GM18507 (cell line): ENCODE results near the gene EPHA10.
A peak's percentile ranks its signal among the peaks of the same experiment; 100 is the strongest.
"Not testable (repeated sequence)": the region's sequence is repeated elsewhere in the genome, so short reads cannot be mapped to it uniquely, and the experiment has no call there.

Experiments used
- DNase-seq: peaks from one replicate; pipeline ENCODE4 v3.0.0; 2011; ENCODE audit warnings: low read depth; ENCODE audit not compliant: insufficient read length; ENCODE audit errors: extremely low spot score
- FAIRE-seq: peaks from 2 replicates; lab custom pipeline; 2011; peaks lifted over from hg19 to GRCh38; lab: Jason Lieb, UNC

The EPHA10 gene

DNA sequence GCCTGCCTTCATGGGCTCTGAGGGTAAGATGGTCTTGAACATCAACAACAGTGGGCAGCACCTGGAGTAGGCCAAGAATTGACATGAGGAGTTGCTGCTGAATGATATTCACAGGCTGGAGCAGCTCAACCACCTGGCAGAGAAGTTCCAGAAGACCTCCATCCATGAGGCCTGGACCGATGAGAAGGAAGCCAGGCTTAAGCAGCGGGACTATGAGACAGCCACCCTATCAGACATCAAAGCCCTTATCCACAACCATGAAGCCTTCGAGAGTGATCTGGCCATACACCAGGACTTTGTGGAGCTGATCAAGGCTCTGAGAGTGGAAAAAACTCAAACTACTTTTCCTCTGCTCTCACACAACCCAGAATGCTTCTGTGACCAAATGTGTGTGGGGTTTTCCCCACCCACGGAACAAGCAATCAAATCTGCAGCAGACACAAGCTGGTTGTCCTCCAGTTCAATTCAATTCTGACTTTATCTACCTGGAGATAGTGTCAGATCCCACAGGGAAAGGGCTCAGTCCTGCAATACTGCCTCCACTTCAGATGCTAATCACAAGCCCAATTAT lies 12.1 kb upstream of the EPHA10 start:
- no peak for DNase-seq
- no peak for FAIRE-seq

DNA sequence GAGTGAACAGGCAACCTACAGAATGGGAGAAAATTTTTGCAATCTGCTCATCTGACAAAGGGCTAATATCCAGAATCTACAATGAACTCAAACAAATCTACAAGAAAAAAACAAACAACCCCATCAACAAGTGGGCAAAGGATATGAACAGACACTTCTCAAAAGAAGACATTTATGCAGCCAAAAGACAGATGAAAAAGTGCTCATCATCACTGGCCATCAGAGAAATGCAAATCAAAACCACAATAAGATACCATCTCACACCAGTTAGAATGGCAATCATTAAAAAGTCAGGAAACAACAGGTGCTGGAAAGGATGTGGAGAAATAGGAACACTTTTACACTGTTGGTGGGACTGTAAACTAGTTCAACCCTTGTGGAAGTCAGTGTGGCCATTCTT lies 6.5 kb upstream of the EPHA10 start:
- DNase-seq, FAIRE-seq: not testable (repeated sequence)

DNA sequence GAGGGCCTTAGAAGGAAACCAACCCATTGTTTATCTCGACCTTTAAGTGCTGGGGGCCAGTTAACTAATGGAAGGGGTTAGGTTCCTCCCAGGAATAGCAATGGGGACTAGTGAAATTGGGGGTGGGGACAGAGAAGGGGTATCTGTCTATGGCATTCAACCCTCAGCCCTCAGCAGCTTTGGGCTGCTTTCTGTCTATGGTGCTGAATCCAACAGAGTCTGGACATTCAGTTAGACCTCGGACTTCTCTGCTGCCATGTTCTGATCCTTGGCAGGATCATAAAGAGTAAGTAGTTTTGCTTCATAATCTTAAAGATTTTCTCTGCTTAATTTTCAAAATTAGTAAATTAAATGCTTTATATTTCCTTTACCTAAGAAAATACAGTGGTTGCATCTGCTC lies 2.6 kb upstream of the EPHA10 start:
- no peak for FAIRE-seq

DNA sequence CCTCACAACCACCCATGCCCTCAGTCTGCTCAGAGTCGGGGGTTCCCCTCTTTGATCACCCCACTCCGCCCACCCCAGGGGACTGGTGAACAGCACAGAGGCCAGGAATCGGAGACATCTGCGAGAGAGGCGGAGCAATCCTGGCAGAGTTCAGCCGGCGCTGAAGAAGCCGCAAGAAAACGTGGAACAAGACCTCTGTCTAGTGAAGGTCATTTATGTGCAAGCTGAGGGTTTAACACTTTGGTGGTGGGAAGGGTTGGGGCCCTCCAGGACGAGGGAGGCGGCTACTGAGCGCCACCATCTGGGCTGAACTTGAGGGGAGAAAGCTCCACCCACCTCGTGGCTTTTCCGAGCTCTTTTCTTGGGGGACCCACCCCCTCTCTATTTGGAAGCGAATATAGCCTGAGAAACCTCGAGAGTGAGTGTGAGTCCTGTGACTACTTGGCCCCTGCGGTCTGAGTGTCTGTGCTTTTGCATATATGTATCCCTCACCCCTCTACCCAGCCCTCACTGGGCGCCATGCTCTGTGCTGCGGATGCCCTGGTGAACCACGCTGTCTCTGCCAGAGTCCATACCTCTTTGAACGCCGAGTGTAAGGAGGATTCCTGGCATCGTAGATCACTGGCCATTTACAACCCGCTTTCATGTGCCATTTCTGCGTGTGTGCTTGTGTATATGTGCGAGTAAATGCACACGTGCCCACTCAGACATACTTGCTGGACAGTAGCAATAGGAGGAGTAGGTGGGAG lies 1.2 kb upstream of the EPHA10 start:
- FAIRE-seq, result peak; percentile 12
- no peak for DNase-seq

More for the DNA sequence above, 2.6 kb upstream of the EPHA10 start:
- DNase-seq, result no peak

DNA sequence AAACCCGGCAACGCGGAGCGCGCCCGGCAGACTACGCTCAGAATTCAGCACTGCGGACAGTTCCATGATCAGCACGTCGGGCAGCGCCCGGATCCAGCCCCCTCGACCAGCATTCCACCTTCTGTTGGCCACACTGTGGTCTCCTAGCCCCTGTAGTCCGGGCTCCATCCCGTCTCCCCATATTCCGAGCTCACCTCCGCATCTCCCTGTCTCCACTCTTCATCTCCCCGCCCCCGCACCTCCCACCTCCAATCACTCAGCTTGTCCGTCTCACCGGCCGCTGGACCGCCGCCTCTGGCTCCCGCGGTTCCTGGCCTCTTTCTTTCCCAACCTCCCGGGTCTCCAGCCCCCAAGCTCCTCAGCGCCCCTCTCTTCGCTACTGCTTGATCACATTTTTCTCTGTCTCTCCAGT lies 500 bp downstream of the EPHA10 start:
- FAIRE-seq, result no peak
- no peak for DNase-seq

DNA sequence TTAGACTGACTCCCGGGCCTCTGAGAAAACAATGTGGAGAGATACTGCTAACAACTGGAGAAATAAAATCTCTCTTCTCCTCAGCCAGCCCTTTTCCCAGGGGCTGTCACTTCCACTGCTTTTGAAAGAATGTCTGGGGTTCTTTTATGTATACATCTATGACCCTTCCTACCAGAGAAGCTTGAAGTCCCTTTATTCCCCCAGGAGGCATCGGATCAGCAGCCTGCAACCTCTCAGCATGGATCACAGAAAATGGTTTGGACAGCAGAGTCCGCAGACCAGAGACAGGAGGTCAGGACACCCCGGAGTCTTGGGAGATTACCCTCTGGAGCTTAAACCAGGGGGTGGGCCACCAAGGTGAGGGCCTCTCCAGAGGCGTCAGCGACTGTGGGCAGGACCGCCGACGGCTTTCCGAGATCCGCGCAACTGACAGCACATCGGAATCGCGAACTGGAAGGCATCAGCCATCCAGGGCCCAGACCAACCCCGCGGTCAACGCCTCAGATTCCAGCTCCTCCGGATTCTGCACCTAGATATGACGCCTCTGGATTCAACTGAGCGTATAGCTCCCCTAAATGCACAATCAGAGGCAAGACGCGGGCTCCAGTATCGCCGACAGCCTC lies 1.0 kb downstream of the EPHA10 start:
- no peak for FAIRE-seq
- no peak for DNase-seq

DNA sequence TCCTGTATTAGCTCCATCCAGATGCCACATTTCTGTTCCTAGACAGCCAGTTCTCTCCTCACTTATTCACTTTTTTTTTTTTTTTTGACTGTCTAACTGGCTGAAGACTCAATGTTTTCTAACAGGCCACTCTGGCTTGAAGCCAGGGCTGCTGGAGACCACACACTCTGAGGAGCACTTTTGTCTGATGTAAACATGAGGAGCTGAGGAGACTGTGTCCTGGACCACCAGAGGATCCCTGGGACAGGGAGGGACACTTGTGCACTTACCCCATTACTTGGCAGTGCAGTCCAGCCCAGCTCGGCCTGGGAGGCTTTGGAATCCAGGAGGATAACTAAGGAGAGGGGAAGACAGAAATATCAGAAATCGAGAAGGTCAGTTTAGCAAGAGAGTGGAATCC lies 2.4 kb downstream of the EPHA10 start:
- DNase-seq (no peak), FAIRE-seq (no peak)

DNA sequence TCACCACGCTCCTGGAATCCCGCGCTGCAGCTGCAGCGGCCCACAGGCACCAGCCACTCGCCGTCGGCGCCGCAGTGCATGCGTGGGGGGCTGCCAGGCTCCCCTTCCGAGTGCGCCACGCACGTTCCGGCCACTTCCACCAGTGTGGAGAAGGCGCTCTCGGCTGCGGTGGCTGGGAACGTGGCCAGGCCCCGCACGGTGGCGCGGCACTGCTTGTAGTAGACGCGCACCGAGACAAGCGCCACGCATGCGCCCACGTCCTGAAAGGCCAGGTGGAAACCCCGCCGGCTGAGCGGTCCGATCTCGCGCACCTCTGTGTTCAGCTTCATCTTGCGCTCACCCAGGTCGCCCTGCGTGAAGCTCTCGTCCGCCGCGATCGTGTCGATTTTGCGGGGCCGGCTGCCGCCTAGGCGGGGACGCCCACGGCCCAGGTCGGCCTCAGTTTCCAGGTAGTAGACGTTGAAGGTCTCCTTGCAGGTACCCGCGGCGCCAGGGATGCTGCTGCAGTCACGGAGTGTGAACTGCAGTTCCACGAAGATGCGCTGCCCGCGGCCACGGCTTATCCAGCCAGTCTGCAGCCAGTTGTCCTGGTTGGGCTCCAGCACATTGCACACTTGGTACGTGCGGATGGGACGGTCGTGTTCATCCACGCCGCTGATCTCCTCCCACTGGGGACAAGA lies 3.4 kb downstream of the EPHA10 start:
- DNase-seq, result no peak
- no peak for FAIRE-seq

DNA sequence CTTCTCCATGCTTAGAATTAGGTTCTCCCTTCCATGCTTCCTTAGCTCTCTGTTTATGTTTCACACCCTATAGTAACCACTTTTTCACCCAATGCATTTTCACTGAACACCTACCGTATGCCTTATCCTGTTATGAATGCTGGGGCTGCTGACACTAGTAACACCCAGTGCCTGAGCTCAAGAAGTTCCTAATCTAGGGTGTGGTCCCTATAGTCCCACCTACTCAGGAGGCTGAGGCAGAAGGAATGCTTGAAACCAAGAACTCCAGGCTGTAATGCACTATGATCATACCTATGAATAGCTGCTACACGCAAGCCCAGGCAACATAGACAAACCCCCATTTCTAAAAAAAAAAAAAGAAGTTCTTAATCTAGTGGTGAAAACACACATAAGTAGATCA lies 5.5 kb downstream of the EPHA10 start:
- FAIRE-seq (no peak), DNase-seq (no peak)

DNA sequence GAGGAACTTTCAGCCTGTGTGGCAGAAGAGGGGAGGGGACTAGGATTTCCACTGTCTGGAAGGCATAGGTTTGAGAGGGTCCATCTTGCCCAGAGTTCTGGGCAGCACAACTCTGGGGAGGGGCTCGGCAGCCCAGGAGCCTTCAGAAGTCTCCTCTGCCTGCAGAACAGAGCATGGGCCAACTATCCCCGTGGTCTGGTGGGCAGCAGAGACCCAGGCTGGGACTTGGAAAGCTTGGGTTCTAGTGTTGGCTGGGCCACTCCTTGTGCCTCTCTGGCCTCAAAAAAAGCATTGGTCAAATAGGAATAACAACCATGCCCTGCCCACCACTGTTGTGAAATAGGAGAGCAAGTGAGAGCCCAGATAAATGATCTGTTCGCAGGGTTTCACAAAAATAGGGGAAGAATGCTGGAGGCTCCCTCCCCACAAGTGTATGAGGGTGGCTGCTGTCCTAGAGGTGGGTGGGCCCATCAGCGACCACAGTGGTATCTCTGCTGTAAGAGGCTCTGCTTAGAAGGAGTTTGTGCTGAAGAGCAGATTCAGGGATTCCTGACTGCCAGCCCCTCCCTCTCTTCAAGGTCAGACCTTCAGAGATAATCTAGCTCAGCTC lies 8.9 kb downstream of the EPHA10 start:
- FAIRE-seq, result no peak
- no peak for DNase-seq

DNA sequence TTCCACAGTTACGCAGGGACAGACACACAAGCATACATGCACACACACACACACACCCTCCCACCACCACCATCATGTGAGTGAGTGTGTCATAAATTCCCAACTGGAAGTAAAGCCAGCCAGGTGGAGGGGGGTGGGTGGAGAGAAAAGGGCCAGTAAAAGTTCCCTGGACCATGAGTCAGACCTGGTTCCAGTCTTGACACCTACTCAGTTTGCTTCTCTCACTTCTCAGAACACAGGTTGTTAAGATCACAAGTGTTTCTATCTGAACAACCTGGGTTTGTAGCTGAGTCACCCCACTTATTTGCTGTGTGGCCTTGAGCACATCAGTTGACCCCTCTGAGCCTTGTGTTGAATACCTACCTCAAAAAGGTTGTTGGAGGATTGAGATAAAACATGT lies 9.6 kb downstream of the EPHA10 start:
- no peak for FAIRE-seq
- DNase-seq, result no peak

DNA sequence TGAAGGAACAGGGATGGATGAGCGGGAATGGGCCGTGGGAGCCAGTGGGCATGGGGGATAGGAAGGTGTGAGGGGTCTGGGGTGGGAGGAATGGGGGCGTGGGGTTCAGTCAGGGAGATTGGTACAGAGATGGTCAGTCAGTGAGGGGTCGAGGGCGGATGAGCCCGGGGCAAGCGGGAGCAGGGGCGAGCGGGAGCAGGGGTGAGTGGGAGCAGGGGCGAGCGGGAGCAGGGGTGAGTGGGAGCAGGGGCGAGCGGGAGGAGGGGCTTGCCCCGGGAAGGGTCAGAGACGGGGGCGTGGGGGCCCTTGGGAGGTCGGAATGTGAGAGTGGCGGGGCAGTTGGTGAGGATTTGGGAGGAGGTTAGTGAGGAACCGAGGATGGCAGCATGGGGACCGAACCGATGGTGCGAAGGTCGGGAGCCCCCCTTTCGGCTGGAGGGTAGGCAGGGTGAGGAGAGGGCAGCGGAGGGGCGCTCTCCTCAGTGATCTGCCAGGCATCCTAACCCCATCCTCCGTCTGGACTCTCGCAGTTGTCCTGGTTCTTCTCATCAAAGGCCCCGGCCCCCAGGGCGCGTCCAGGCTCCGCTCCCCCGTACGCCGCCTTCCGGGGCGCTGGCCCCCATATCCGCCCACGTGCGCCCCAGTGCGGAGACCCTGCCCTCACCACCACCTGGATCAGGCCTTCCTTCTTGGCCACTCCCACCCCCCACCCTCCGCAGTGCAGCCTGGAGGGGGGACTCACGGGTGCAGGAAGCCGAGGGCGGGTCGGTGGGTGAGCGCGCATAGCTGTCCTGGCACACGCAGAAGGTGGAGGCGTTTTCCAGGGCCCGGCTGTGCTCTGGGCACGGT lies 11.2 kb downstream of the EPHA10 start:
- FAIRE-seq (no peak), DNase-seq (no peak)

DNA sequence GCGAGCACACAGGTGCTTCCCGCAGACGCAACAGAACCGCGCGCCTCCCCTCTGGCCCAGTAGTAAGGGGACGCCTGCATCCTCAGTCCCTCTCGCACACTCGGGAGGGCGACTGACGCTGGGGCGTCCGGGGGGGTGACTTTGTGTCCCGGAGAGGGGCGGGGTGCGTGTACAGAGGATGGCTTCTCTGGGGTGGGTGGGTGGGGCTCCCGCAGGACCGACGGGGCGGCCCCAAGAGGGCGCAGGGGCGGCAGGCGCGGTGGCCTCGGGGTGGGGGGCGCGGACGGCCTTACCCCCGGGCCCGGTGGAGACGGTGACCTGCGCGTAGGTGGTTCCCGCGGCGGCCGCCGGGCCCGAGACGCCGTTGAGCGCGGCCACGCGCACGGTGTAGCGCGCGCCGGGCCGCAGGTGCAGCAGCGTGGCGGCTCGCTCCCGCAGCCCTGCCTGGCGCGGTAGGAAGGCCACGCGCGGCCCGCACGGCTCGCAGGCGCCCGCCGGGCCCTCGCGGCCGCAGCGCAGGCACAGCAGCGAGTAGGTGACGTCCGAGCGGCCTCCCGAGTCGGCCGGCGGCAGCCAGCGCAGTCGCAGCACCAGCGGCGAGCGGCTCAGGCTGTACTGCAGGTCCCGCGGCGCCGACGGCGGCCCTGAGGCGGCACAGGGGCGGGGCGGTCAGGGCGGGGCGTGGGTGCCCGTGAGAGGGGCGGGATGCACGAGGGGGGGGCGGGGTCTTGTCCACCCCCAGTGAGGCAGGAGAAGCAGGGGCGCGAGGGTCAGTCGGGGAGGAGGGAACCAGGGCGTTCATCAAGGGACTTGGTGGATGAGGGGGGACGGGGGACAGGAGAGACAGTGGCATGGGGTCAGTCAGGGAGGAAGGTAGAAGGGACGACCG lies 12.1 kb downstream of the EPHA10 start:
- DNase-seq, result no peak
- FAIRE-seq, result no peak

DNA sequence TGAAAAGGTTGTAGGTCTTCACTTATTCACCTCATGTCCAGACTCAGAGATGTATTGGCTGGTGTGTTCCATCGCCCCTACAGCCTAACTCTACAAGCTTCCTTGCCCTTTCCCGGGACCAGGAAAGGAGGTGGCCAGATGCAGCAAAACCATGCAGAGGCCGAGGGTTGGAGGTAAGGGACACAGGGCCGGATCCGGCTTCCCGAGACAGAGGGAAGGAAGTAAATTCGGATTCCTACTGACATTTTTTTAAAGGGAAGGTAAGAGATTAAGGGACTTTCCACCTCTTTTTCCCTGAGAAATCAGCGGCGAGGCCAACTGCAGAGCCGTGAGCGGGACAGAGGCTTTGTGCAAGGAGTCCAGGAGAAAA lies 12.7 kb downstream of the EPHA10 start:
- FAIRE-seq (no peak), DNase-seq (no peak)

DNA sequence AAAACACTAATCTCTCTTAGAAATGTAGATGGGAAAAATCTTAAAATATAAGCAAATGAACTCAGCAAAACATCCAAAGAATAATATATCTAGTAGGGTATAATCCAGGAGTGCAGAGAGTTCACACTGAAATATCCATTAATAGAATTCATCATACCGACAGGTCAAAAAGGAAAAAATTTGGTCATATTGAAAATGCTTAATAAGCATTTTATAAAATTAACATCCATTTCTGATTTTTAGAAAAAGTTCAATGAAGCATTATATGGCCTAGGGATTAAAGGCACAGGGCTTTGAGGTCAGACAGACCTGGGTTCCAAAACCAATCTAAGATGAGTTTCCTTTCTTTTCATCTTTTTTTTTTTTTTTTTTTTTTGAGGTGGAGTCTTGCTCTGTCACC lies 16.4 kb downstream of the EPHA10 start:
- DNase-seq (no peak), FAIRE-seq (no peak)

DNA sequence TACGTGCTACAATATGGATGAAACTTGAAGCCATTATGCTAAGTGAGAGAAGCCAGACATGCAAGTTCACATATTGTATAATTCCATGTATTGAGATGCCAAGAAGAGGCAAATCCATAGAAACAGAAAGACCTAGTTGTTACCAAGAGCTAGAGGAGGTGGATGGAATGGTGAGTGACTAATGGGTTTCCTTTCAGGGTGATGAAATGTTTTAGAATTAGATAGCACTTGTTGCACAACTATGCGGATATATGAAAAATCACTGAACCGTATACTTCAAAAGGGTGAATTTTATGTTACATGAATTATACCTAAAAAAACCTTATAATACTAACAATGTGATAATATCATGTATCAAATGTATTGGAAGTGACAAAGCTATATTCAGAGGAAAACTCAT lies 18.1 kb downstream of the EPHA10 start:
- DNase-seq, result no peak
- no peak for FAIRE-seq

DNA sequence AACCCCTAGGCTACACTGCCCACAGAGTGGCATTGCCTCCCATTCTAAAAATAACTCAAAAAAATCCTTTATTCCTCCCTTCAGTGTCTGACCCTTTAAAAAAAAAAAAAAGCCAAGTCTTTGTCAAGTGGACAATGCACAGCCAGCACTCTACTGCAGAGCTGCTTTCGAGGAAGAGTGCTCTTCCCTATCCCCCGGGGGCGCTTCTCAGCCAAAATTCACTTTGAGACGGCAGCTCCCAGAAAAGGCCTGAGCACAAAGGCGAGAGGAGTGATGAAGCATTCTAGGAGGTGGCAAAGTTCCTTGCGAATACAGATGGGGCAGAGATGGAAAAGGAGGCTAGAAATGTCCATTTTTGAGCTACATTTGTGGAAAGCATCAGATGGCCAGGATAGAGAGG lies 23.3 kb downstream of the EPHA10 start:
- no peak for FAIRE-seq
- no peak for DNase-seq

DNA sequence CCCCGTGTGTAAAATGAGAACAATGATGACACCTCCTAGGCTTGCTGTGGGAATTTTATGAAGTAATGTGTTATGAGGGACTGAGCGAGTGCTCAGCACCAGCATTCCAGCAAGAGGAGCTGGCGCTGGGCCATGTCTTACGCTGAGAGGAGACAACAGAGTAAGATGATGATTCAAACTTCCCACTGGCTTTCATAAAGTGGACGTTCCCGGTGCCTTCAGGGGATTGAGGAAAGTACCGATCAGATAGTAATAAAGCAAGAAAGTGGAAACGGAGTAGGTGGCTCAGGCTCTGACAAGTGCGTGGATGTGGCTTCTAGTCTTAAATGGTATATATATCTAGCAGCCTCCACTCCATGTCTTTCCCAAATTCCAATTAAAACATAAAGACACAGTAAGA lies 23.8 kb downstream of the EPHA10 start:
- DNase-seq, result no peak
- FAIRE-seq, result no peak
